ENCODE data around the gene MBL2.

The MBL2 gene

GRCh38 chr10:52752801-52753445 lies 19.7 kb downstream of the MBL2 start:
- DNase-seq (ENCODE audit: extremely low read depth, low read depth), result no peak
- no peak overlapping the region for H3K4me3 ChIP-seq (replicated peaks; ENCODE audit: low read depth, low read length)
- no peak for TF ChIP-seq CTCF (IDR thresholded peaks at IDR 0.05; ENCODE audit: low read depth, low read length, missing control alignments)

- no peak for TF ChIP-seq CTCF (IDR thresholded peaks at IDR 0.05; ENCODE audit: low read depth, low read length, missing control alignments)
- no peak overlapping the region for H3K4me3 ChIP-seq (replicated peaks; ENCODE audit: low read depth, low read length)
- DNase-seq (ENCODE audit: extremely low read depth, low read depth), result no peak
Observed at GRCh38 chr10:52752261-52752660, 20.3 kb downstream of the MBL2 start.

- TF ChIP-seq CTCF (IDR thresholded peaks at IDR 0.05; ENCODE audit: low read depth, low read length, missing control alignments), result no peak
- no peak for DNase-seq (ENCODE audit: extremely low read depth, low read depth)
- H3K4me3 ChIP-seq (replicated peaks; ENCODE audit: low read depth, low read length), result no peak overlapping the region
Observed at GRCh38 chr10:52751337-52751736, 21.2 kb downstream of the MBL2 start.

- TF ChIP-seq CTCF (IDR thresholded peaks at IDR 0.05; ENCODE audit: low read depth, low read length, missing control alignments), result no peak
- DNase-seq (ENCODE audit: extremely low read depth, low read depth), result no peak
- no peak overlapping the region for H3K4me3 ChIP-seq (replicated peaks; ENCODE audit: low read depth, low read length)
Observed at GRCh38 chr10:52750629-52751028, 22.0 kb downstream of the MBL2 start.

- no peak for DNase-seq (ENCODE audit: extremely low read depth, low read depth)
- H3K4me3 ChIP-seq (replicated peaks; ENCODE audit: low read depth, low read length), result no peak overlapping the region
- TF ChIP-seq CTCF (IDR thresholded peaks at IDR 0.05; ENCODE audit: low read depth, low read length, missing control alignments), result no peak
Observed at GRCh38 chr10:52747694-52748093, 24.9 kb downstream of the MBL2 start.

GRCh38 chr10:52746169-52746568 lies 26.4 kb downstream of the MBL2 start:
- no peak for TF ChIP-seq CTCF (IDR thresholded peaks at IDR 0.05; ENCODE audit: low read depth, low read length, missing control alignments)
- DNase-seq (ENCODE audit: extremely low read depth, low read depth), result no peak
- no peak overlapping the region for H3K4me3 ChIP-seq (replicated peaks; ENCODE audit: low read depth, low read length)
